BLaER1 treated with 17β-estradiol and CSF1 and Interleukin-3, amounts not matched to agents 10 nM and 100 nM (cell line): ENCODE measurements around the gene INPP5A.

Experiments
- H3K27ac ChIP-seq, 11 experiments: shearing (Covaris generic); formaldehyde crosslinking; 2 replicates each; pipeline ENCODE4 v1.8.1; 2022
- H3K27me3 ChIP-seq, 11 experiments: shearing (Covaris generic); formaldehyde crosslinking; 2 replicates each; pipeline ENCODE4 v1.8.1; 2022
- H3K36me3 ChIP-seq, 11 experiments: shearing (Covaris generic); formaldehyde crosslinking; 2 replicates each; pipeline ENCODE4 v1.8.1; 2022
- H3K4me1 ChIP-seq, 10 experiments: shearing (Covaris generic); formaldehyde crosslinking; 2 replicates each; pipeline ENCODE4 v1.8.1; 2022
- H3K4me2 ChIP-seq, 11 experiments: shearing (Covaris generic); formaldehyde crosslinking; 2 replicates each; pipeline ENCODE4 v1.8.1; 2022
- H3K4me3 ChIP-seq, 10 experiments: shearing (Covaris generic); formaldehyde crosslinking; 2 replicates each; pipeline ENCODE4 v1.8.1; 2022
- H3K9ac ChIP-seq, 11 experiments: shearing (Covaris generic); formaldehyde crosslinking; 2 replicates each; pipeline ENCODE4 v1.8.1; 2022
- H3K9me3 ChIP-seq, 11 experiments: shearing (Covaris generic); formaldehyde crosslinking; replicated peaks in 1 of 11; 2 replicates each; pipeline ENCODE4 v1.8.1; 2022
- H4K20me1 ChIP-seq, 11 experiments: shearing (Covaris generic); formaldehyde crosslinking; 2 replicates each; pipeline ENCODE4 v1.8.1; 2022
- Cebpa-rat ChIP-seq, 11 experiments: shearing (Covaris generic); IDR thresholded peaks; 2 replicates each; pipeline ENCODE4 v1.8.1; 2022

The INPP5A gene

DNA sequence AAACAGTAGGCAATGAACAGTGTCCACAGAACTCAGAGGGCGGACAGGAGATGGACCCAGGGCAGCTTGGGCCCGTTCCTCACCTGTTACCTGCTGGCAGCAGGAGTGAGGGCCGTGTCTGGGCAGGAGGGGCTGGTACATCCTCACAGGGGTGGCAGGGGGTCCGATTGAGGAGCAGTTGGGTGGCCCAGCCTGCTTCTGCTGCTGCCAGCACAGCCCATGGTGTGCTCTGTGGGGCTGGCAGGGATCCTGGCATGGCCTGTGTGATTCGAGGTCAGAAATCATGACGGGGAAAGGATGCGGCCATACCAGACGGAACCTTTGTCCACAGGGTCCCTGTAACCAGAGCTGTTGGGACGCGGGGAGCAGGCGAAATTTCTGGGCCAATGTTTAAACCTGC lies 49.6 kb downstream of the INPP5A start:
- Histone ChIP-seq H3K27ac (peak overlapping the region; percentile 31 to 99 (median 97); a peak in 21 of 22 replicates), H3K9ac (peak overlapping the region in 9 of 11 experiments; percentile 73 to 86 (median 83); a peak in 17 of 22 replicates), H4K20me1 (peaks cover 0 to 92% (median 6%) of the 10 kb centered on the region in 11 experiments; a peak in 10 of 22 replicates), H3K4me3 (peak overlapping the region in 2 of 10 experiments; percentile 17 to 25; a peak in 1 of 20 replicates), H3K4me2 (peak overlapping the region; percentile 86 to 97 (median 95)), H3K9me3 (peaks cover 0 to 31% (median 5%) of the 10 kb centered on the region in 11 experiments; a peak in 9 of 22 replicates), H3K4me1 (peaks cover 63 to 93% (median 86%) of the 10 kb centered on the region in 10 experiments), H3K36me3 (peaks cover 0 to 29% (median 0%) of the 10 kb centered on the region in 11 experiments; a peak in 4 of 22 replicates), H3K27me3 (peaks cover 0 to 79% (median 0%) of the 10 kb centered on the region in 11 experiments; a peak in 4 of 22 replicates)
- no peak for TF ChIP-seq Cebpa-rat (IDR thresholded peaks at IDR 0.05)

DNA sequence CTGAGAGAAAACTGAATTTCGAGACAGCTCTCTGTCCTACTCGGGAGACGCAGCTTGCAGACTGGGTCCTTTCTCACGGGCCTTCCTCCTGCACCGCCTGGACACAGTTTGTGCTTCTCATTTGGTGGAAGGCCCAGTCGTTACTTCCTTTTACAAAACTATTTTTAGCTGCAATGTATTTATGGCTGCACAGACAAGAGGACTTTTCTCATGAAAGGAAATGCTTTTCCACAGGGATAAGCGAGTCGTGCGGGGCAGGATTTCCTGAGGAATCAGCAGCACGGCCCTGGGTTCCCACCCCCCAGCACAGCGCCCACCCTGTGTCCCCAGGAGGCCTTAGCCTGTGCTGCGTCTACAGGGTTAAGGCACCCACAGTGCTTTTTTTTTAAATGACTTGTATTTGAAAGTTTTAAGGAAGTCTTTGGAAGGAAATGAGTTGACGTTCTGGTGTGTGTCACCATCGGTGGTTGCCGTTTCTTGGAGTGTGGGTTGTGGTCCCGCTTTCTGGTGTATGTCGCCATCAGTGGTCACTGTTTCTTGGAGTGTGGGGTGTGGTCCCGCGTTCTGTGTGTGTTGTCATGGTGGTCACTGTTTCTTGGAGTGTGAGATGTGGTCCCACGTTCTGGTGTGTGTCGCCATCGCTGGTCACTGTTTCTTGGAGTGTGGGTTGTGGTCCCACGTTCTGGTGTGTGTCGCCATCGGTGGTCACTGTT lies 50.9 kb downstream of the INPP5A start:
- Histone ChIP-seq H3K9me3 (peaks cover 0 to 35% (median 5%) of the 10 kb centered on the region in 11 experiments; a peak in 9 of 22 replicates), H3K36me3 (peaks cover 0 to 19% (median 0%) of the 10 kb centered on the region in 11 experiments; a peak in 4 of 22 replicates), H4K20me1 (peaks cover 0 to 88% (median under 1%) of the 10 kb centered on the region in 11 experiments; a peak in 10 of 22 replicates), H3K9ac (peak overlapping the region; percentile 27 to 86 (median 83); a peak in 21 of 22 replicates), H3K4me1 (peaks cover 72 to 97% (median 92%) of the 10 kb centered on the region in 10 experiments), H3K27me3 (peaks cover 0 to 75% (median 0%) of the 10 kb centered on the region in 11 experiments; a peak in 4 of 22 replicates), H3K27ac (peak overlapping the region; percentile 27 to 99 (median 97); a peak in 21 of 22 replicates), H3K4me3 (peak overlapping the region in 8 of 10 experiments; percentile 8 to 56 (median 24); a peak in 10 of 20 replicates), H3K4me2 (peak overlapping the region; percentile 86 to 97 (median 95))
- peak; percentile 44 to 99 (median 98); a peak in 21 of 22 replicates for TF ChIP-seq Cebpa-rat (IDR thresholded peaks at IDR 0.05)

DNA sequence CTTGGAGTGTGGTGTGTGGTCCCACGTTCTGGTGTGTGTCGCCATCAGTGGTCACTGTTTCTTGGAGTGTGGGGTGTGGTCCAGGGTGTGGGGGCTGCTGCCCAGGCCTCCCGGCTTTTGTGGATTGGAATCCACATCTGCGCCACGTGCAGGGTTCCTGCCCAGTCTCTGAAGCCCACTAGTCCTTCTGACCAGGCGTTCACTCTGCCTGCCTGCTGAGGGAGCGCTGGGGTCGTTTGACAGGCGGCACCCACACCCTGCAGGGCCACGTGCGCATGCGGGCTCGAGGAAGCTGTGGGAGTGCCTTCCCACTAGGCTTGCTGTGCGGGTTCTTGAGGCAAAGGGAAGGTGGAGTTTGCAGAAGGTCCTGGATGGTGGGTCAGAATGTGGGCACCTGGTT lies 51.4 kb downstream of the INPP5A start:
- peaks cover 0 to 35% (median 5%) of the 10 kb centered on the region in 11 experiments; a peak in 9 of 22 replicates for H3K9me3 ChIP-seq
- peaks cover 0 to 19% (median 0%) of the 10 kb centered on the region in 11 experiments; a peak in 4 of 22 replicates for H3K36me3 ChIP-seq
- H3K4me1 ChIP-seq = peaks cover 77 to 97% (median 93%) of the 10 kb centered on the region in 10 experiments
- peak overlapping the region; percentile 27 to 86 (median 83); a peak in 20 of 22 replicates for H3K9ac ChIP-seq
- peak overlapping the region; percentile 86 to 97 (median 94) for H3K4me2 ChIP-seq
- TF ChIP-seq Cebpa-rat (IDR thresholded peaks at IDR 0.05) = peak in 5 of 11 experiments; percentile 3 to 75 (median 42); a peak in 11 of 22 replicates
- H3K27ac ChIP-seq = peak overlapping the region; percentile 5 to 99 (median 97); a peak in 21 of 22 replicates
- H4K20me1 ChIP-seq = peaks cover 0 to 88% (median 4%) of the 10 kb centered on the region in 11 experiments; a peak in 10 of 22 replicates
- H3K27me3 ChIP-seq = peaks cover 0 to 73% (median 0%) of the 10 kb centered on the region in 11 experiments; a peak in 4 of 22 replicates
- H3K4me3 ChIP-seq = peak overlapping the region in 5 of 10 experiments; percentile 7 to 44 (median 23); a peak in 6 of 20 replicates

DNA sequence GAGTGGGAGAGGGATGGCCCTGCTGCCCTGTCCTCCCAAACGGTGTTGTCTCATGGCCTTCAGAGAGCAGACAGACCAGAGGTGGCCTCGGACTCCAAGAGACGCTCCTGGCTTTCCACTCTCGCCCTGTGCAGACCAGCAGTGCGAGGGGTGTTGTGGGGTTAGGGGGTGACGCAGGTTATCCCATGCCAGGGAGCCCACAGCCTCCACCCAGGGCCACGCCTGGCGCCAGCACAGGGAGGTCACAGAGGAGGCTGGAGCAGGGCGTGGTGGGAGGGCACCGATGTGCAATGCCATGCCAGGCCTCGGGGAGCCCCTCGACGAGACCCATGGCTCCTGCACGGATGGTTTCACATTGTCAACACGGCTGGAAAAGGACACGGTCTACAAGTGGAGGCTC lies 52.1 kb downstream of the INPP5A start:
- H3K36me3 ChIP-seq = peaks cover 0 to 19% (median 0%) of the 10 kb centered on the region in 11 experiments; a peak in 4 of 22 replicates
- H3K4me2 ChIP-seq = peak overlapping the region; percentile 86 to 97 (median 94)
- peaks cover 0 to 74% (median 0%) of the 10 kb centered on the region in 11 experiments; a peak in 4 of 22 replicates for H3K27me3 ChIP-seq
- peak overlapping the region; percentile 5 to 99 (median 97); a peak in 21 of 22 replicates for H3K27ac ChIP-seq
- peaks cover 0 to 90% (median 10%) of the 10 kb centered on the region in 11 experiments; a peak in 13 of 22 replicates for H4K20me1 ChIP-seq
- peak overlapping the region in 4 of 10 experiments; percentile 7 to 44 (median 24); a peak in 4 of 20 replicates for H3K4me3 ChIP-seq
- no peak for TF ChIP-seq Cebpa-rat (IDR thresholded peaks at IDR 0.05)
- peak overlapping the region; percentile 27 to 86 (median 83); a peak in 20 of 22 replicates for H3K9ac ChIP-seq
- H3K9me3 ChIP-seq = peaks cover 0 to 35% (median 5%) of the 10 kb centered on the region in 11 experiments; a peak in 9 of 22 replicates
- peaks cover 84 to 97% (median 96%) of the 10 kb centered on the region in 10 experiments for H3K4me1 ChIP-seq

DNA sequence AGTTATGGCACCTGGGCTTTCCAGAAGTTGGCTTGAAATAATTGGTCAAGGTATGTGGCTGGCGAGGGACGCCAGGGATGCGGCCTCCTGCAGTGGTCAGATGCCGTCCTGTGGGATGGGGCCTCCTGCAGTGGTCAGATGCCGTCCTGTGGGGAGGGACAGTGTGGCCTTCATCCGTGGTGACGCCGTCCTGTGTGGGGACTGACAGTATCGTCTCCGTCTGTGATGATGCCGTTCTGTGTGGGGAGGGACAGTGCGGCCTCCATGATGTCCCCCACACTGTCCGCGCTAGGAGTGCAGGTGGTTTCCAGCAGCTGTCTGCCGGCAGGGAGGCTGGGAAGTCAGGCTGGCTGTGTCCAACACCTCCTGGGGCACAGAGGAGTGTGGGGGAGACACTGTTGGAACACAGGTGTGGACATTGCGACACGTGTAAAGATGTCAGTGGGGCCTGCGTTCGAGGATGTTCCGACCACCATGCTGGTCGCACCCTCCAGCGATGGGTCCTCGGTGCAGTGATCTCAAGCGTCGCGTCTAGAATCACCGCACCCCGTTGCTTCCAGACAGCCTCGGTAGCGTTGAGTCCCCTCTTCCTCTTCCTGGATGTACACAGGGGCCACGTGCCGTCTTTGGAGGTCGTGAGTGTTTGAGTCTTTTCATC lies 52.6 kb downstream of the INPP5A start:
- Histone ChIP-seq H3K27ac (peak overlapping the region in 10 of 11 experiments; percentile 77 to 99 (median 97); a peak in 19 of 22 replicates), H4K20me1 (peaks cover 0 to 90% (median 15%) of the 10 kb centered on the region in 11 experiments; a peak in 13 of 22 replicates), H3K4me3 (peak overlapping the region in 3 of 10 experiments; percentile 20 to 44 (median 28); a peak in 2 of 20 replicates), H3K36me3 (peaks cover 0 to 19% (median 0%) of the 10 kb centered on the region in 11 experiments; a peak in 4 of 22 replicates), H3K4me2 (peak overlapping the region; percentile 86 to 97 (median 94)), H3K4me1 (peaks cover 88 to 97% (median 96%) of the 10 kb centered on the region in 10 experiments), H3K27me3 (peaks cover 0 to 74% (median 0%) of the 10 kb centered on the region in 11 experiments; a peak in 4 of 22 replicates), H3K9ac (peak overlapping the region in 9 of 11 experiments; percentile 73 to 86 (median 83); a peak in 17 of 22 replicates), H3K9me3 (peaks cover 0 to 35% (median 5%) of the 10 kb centered on the region in 11 experiments; a peak in 9 of 22 replicates)
- TF ChIP-seq Cebpa-rat (IDR thresholded peaks at IDR 0.05) = peak in 2 of 11 experiments; percentile 15 to 35; a peak in 1 of 22 replicates

DNA sequence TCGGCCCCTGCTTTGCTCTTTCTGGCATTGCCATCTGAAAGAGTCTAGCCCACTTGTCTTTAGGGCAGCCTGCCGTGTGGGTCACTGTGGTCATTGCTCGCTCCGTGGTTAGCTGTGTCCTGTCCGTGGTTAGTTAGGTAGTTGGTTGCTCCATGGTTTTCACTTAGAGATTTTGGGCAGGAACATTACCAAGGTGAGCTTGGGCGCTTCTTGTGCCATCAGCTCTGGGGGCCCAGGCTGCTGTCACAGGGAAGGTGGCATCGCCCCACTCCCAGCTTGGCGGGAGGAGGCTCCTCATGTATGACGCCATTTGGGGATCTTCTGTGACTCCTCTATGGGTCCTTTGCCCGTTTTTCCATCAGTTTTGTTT lies 53.1 kb downstream of the INPP5A start:
- peak overlapping the region in 9 of 11 experiments; percentile 94 to 99 (median 97); a peak in 18 of 22 replicates for H3K27ac ChIP-seq
- H3K4me1 ChIP-seq = peaks cover 83 to 97% (median 96%) of the 10 kb centered on the region in 10 experiments
- H3K36me3 ChIP-seq = peaks cover 0 to 19% (median 0%) of the 10 kb centered on the region in 11 experiments; a peak in 4 of 22 replicates
- peaks cover 0 to 35% (median 5%) of the 10 kb centered on the region in 11 experiments; a peak in 9 of 22 replicates for H3K9me3 ChIP-seq
- peak overlapping the region; percentile 86 to 97 (median 94); a peak in 21 of 22 replicates for H3K4me2 ChIP-seq
- H3K27me3 ChIP-seq = peaks cover 0 to 73% (median 0%) of the 10 kb centered on the region in 11 experiments; a peak in 4 of 22 replicates
- H4K20me1 ChIP-seq = peaks cover 0 to 89% (median 17%) of the 10 kb centered on the region in 11 experiments; a peak in 13 of 22 replicates
- H3K9ac ChIP-seq = peak overlapping the region in 6 of 11 experiments; percentile 80 to 85 (median 83); a peak in 7 of 22 replicates
- no peak for TF ChIP-seq Cebpa-rat (IDR thresholded peaks at IDR 0.05)
- peak overlapping the region in 3 of 10 experiments; percentile 14 to 44 (median 28); a peak in 1 of 20 replicates for H3K4me3 ChIP-seq

DNA sequence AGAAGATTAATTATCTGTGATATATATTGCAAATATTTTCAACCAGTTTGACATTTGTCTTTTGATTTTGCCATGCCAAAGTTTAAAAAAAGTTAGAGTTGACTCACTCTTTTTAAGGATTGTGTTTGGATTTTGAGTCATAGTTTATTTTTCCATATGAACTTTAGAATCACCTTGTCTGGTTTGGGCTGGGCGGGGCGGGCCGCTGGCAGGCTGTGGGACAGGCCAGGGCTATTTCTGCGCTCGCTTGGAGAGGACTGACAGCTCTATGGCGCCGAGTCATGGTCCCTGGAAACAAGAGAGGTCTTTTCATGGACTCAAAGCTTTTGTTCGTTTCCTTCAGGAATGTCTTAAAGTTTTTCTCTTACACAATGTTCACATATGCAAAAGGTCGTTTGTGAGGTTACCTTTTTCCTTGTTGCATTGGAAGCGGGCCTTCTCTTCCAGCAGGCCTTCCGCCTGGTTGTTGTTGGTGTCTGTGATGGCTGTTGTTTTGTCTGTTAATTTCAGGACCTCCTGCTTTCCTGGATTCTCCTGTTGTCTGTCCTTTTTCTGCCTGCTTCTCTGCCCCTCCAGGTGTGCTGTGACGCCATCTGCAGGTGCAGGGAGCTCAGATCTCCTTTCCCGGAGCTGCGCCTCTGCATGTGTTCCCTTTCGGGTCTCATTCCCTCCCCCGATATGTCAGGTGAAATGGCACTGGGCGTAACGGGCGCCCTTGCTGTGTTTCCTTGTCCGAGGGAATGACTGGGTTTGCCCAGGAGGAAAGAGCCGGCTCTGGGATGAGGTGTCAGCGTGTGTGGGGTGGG lies 53.8 kb downstream of the INPP5A start:
- H3K4me3 ChIP-seq = no peak overlapping the region
- peak overlapping the region in 10 of 11 experiments; percentile 12 to 97 (median 93); a peak in 16 of 22 replicates for H3K4me2 ChIP-seq
- H3K27me3 ChIP-seq = peaks cover 0 to 70% (median 0%) of the 10 kb centered on the region in 11 experiments; a peak in 4 of 22 replicates
- peaks cover 0 to 35% (median 5%) of the 10 kb centered on the region in 11 experiments; a peak in 9 of 22 replicates for H3K9me3 ChIP-seq
- H4K20me1 ChIP-seq = peaks cover 0 to 82% (median 16%) of the 10 kb centered on the region in 11 experiments; a peak in 13 of 22 replicates
- peak overlapping the region in 2 of 11 experiments; percentile 10 to 18; a peak in 3 of 22 replicates for H3K9ac ChIP-seq
- peaks cover 0 to 19% (median 0%) of the 10 kb centered on the region in 11 experiments; a peak in 4 of 22 replicates for H3K36me3 ChIP-seq
- no peak for TF ChIP-seq Cebpa-rat (IDR thresholded peaks at IDR 0.05)
- peak overlapping the region in 9 of 11 experiments; percentile 23 to 99 (median 97); a peak in 17 of 22 replicates for H3K27ac ChIP-seq
- H3K4me1 ChIP-seq = peaks cover 77 to 97% (median 96%) of the 10 kb centered on the region in 10 experiments
